Fibroblast of lung (primary cell): ENCODE data around the gene ARTN. TPM values are rescaled to one million over a fixed set of nuclear protein-coding genes. Genes with fewer than 3 reads are reported as not detected.

Experiments
- DNase-seq, 2 donors: peaks; one replicate each; pipeline versions ENCODE4 v3.0.0 to v3.0.0-alpha.2; 2010; ENCODE audit warnings: low read depth in 2 of 2
- H2AFZ ChIP-seq: 2 replicates; pipeline ENCODE4 v1.5.1; 2012; ENCODE audit warnings: low read length, control low read depth, inconsistent platforms
- H3K27ac ChIP-seq: 2 replicates; pipeline ENCODE4 v1.5.1; 2011; ENCODE audit warnings: low read length, control low read depth; ENCODE audit not compliant: insufficient read depth
- H3K27me3 ChIP-seq: 2 replicates; pipeline ENCODE4 v1.5.1; 2011; ENCODE audit warnings: mild to moderate bottlenecking, low read length; ENCODE audit not compliant: control insufficient read depth, insufficient read depth
- H3K36me3 ChIP-seq: 2 replicates; pipeline ENCODE4 v1.5.1; 2011; ENCODE audit warnings: low read length; ENCODE audit not compliant: control insufficient read depth, insufficient read depth
- H3K4me1 ChIP-seq: 2 replicates; pipeline ENCODE4 v1.5.1; 2011; ENCODE audit warnings: low read length; ENCODE audit not compliant: control insufficient read depth, insufficient read depth; ENCODE audit errors: extremely low read depth
- H3K4me2 ChIP-seq: 2 replicates; pipeline ENCODE4 v1.5.1; 2011; ENCODE audit warnings: low read length, control low read depth; ENCODE audit not compliant: insufficient read depth; ENCODE audit errors: extremely low read depth
- H3K4me3 ChIP-seq, 4 experiments: fragments of 200-600 bp in 1 of 4; sonication (generic) in 1 of 4; replicated peaks in 1 of 4; 2 replicates each; pipeline ENCODE4 v1.5.1; 2011 to 2016; ENCODE audit warnings: low read length in 4 of 4, low read depth in 3 of 4, mild to moderate bottlenecking in 3 of 4, control low read depth in 2 of 4, inconsistent platforms in 1 of 4, mixed read lengths in 1 of 4; ENCODE audit not compliant: insufficient read depth in 1 of 4; ENCODE audit errors: control extremely low read depth in 1 of 4
- H3K79me2 ChIP-seq: 2 replicates; pipeline ENCODE4 v1.5.1; 2012; ENCODE audit warnings: mild to moderate bottlenecking, low read length, inconsistent platforms; ENCODE audit not compliant: control insufficient read depth, insufficient read depth
- H3K9ac ChIP-seq: 2 replicates; pipeline ENCODE4 v1.5.1; 2011; ENCODE audit warnings: mild to moderate bottlenecking, low read length, control low read depth; ENCODE audit not compliant: insufficient read depth
- H3K9me3 ChIP-seq: 2 replicates; pipeline ENCODE4 v1.5.1; 2012; ENCODE audit warnings: low read depth, low read length; ENCODE audit not compliant: control insufficient read depth, insufficient read depth
- H4K20me1 ChIP-seq: 2 replicates; pipeline ENCODE4 v1.5.1; 2011; ENCODE audit warnings: low read length; ENCODE audit not compliant: control insufficient read depth, insufficient read depth; ENCODE audit errors: extremely low read depth
- CTCF ChIP-seq, 2 donors: IDR thresholded peaks in 1 of 2; conservative IDR thresholded peaks in 1 of 2; 1 replicate in 1 of 2; 2 replicates in 1 of 2; pipeline ENCODE4 v1.5.1; 2011 to 2012; ENCODE audit warnings: low read length in 2 of 2, control low read depth in 1 of 2, inconsistent platforms in 1 of 2, low read depth in 1 of 2, mild to moderate bottlenecking in 1 of 2
- EZH2 ChIP-seq: IDR thresholded peaks from 2 replicates; pipeline ENCODE4 v1.5.1; 2012; ENCODE audit warnings: low read length, control low read depth, mild to moderate bottlenecking; ENCODE audit errors: missing control alignments
- polyA plus RNA-seq, 2 donors: library from polyadenylated mRNA; depleted of rRNA in 1 of 2; stranded (reverse) in 1 of 2; unstranded in 1 of 2; fragments of >200 nt; gene quantifications; 2 replicates each; pipeline ENCODE4 v1.2.1, GENCODE V29; 2011 to 2012; ENCODE audit warnings: missing spikeins in 1 of 2
- total RNA-seq: library from RNA; depleted of rRNA; stranded (reverse); fragments of >200 nt; gene quantifications from 2 replicates; pipeline ENCODE4 v1.2.1, GENCODE V29; 2014

ARTN gene
- total and polyA plus RNA-seq, 2 donors (not counting 1 experiment from before 2014, with no cell fraction given) = 0.06 to 0.50 TPM

- Histone ChIP-seq H3K4me3 (no peak overlapping the region), H3K36me3 (peaks cover 3% of the 10 kb centered on the region), H3K4me2 (no peak overlapping the region), H3K4me1 (no peaks in the 10 kb centered on the region), H3K9me3 (no peaks in the 10 kb centered on the region), H3K79me2 (no peaks in the 10 kb centered on the region), H3K27me3 (no peaks in the 10 kb centered on the region), H2AFZ (no peak overlapping the region), H3K9ac (no peak overlapping the region), H4K20me1 (no peaks in the 10 kb centered on the region), H3K27ac (no peak overlapping the region)
- TF ChIP-seq EZH2 = no peak
- TF ChIP-seq CTCF (conservative IDR thresholded peaks at IDR 0.05 in 1 of 2, IDR thresholded peaks at IDR 0.05 in 1 of 2; ENCODE audit: low read depth in 1 of 2, low read length in 2 of 2) = no peak
- DNase-seq = no peak
These were observed 33.2 kb upstream of the ARTN start for GRCh38 chr1:43900386-43900785.

GRCh38 chr1:43901196-43901961 is 32.2 kb upstream of the ARTN start:
- Histone ChIP-seq H3K27ac (no peak overlapping the region), H3K79me2 (no peaks in the 10 kb centered on the region), H3K9ac (no peak overlapping the region), H3K4me3 (no peak overlapping the region), H2AFZ (no peak overlapping the region), H3K4me2 (no peak overlapping the region), H3K4me1 (no peaks in the 10 kb centered on the region), H4K20me1 (no peaks in the 10 kb centered on the region), H3K27me3 (no peaks in the 10 kb centered on the region), H3K9me3 (no peaks in the 10 kb centered on the region), H3K36me3 (peaks cover 3% of the 10 kb centered on the region)
- TF ChIP-seq CTCF (conservative IDR thresholded peaks at IDR 0.05 in 1 of 2, IDR thresholded peaks at IDR 0.05 in 1 of 2; ENCODE audit: low read depth in 1 of 2, low read length in 2 of 2) (no peak), EZH2 (no peak)
- no peak for DNase-seq

- DNase-seq = no peak
- Histone ChIP-seq H3K9me3 (no peaks in the 10 kb centered on the region), H3K4me3 (no peak overlapping the region), H3K9ac (no peak overlapping the region), H2AFZ (no peak overlapping the region), H3K4me2 (no peak overlapping the region), H3K4me1 (no peaks in the 10 kb centered on the region), H3K79me2 (no peaks in the 10 kb centered on the region), H3K27me3 (no peaks in the 10 kb centered on the region), H3K36me3 (peaks cover 3% of the 10 kb centered on the region), H3K27ac (no peak overlapping the region), H4K20me1 (no peaks in the 10 kb centered on the region)
- TF ChIP-seq CTCF (conservative IDR thresholded peaks at IDR 0.05 in 1 of 2, IDR thresholded peaks at IDR 0.05 in 1 of 2; ENCODE audit: low read depth in 1 of 2, low read length in 2 of 2) (no peak), EZH2 (no peak)
These were observed 31.4 kb upstream of the ARTN start for GRCh38 chr1:43902058-43902831.
